Peyer's patch (tissue), 4 donors: ENCODE data around the gene DNM3. TPM values are rescaled to one million over a fixed set of nuclear protein-coding genes. Genes with fewer than 3 reads are reported as not detected.

Experiments
- DNase-seq, 3 donors: peaks; one replicate each; pipeline ENCODE4 v3.0.0-alpha.2; 2017 to 2019
- H3K27ac ChIP-seq, 4 donors: fragments of 200-600 bp; sonication (generic); one replicate each; pipeline ENCODE4 v1.5.1; 2016 to 2019
- H3K27me3 ChIP-seq, 2 donors: fragments of 200-600 bp; sonication (generic); one replicate each; pipeline ENCODE4 v1.5.1; 2019
- H3K36me3 ChIP-seq, 3 donors: fragments of 200-600 bp; sonication (generic); one replicate each; pipeline ENCODE4 v1.5.1; 2016 to 2019
- H3K4me1 ChIP-seq, 4 donors: fragments of 200-600 bp; sonication (generic); one replicate each; pipeline ENCODE4 v1.5.1; 2016 to 2019
- H3K4me3 ChIP-seq, 4 donors: fragments of 200-600 bp; sonication (generic); 1 replicate in 3 of 4; 2 replicates in 1 of 4; pipeline ENCODE4 v1.5.1; 2016 to 2019; ENCODE audit warnings: mild to moderate bottlenecking in 1 of 4
- H3K9me3 ChIP-seq, 4 donors: fragments of 200-600 bp; sonication (generic); one replicate each; pipeline ENCODE4 v1.5.1; 2016 to 2019; ENCODE audit warnings: mild to moderate bottlenecking in 1 of 4
- CTCF ChIP-seq, 6 experiments: fragments of 450-650 bp in 4 of 6; fragments of 200-600 bp in 2 of 6; sonication (generic) in 1 of 6; IDR thresholded peaks; one replicate each; pipeline ENCODE4 v1.5.1; 2017 to 2019; ENCODE audit warnings: antibody characterized with exemption in 6 of 6, mild to moderate bottlenecking in 3 of 6, moderate library complexity in 1 of 6
- POLR2A ChIP-seq, 2 donors: fragments of 450-650 bp; IDR thresholded peaks; one replicate each; pipeline ENCODE4 v1.5.1; 2017; ENCODE audit warnings: antibody characterized with exemption in 2 of 2, mild to moderate bottlenecking in 2 of 2, moderate library complexity in 2 of 2
- total RNA-seq, 4 donors: library from RNA; depleted of rRNA; stranded (reverse); fragments of >200 nt; gene quantifications; one replicate each; pipeline ENCODE4 v1.1.0, GENCODE V29; 2016

DNM3 gene
- total RNA-seq, 4 donors from 2014 or later = 1.4 to 11.6 (median 2.0) TPM

DNA sequence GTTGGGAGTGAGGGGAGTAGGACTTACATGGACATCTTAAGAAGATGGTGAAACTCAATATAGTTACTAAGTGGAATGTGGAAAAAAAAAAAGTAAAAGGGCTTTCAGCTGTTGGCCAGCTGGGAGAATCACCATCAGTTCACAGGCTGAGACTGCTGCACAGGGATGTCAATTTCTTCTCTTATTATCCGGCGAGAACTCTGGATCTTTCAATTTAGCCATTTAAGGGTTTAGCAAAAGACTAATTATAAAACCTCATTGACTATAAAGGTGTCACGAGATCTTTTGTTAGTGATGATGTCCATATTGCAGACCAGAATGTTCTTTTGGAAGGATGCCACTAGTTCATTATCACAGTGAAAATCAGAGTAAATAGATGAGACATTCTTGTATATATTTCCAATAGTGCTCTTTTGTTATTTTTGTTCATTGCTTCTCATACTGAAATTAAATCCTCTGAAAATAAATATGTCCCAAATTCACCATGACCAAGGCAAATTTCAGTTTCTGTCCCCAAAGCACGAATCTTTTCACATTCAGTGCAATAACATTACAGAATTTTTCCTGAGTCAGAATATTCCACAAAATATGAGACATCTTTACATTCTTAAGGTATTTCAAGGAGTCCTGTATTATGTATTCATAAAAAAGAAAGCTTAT, 266.1 kb downstream of the DNM3 start:
- DNase-seq = no peak
- Histone ChIP-seq H3K9me3 (no peaks in the 10 kb centered on the region), H3K27me3 (no peaks in the 10 kb centered on the region), H3K27ac (no peak overlapping the region), H3K4me1 (no peaks in the 10 kb centered on the region), H3K4me3 (no peak overlapping the region), H3K36me3 (no peaks in the 10 kb centered on the region)
- TF ChIP-seq CTCF (IDR thresholded peaks at IDR 0.05) (no peak), POLR2A (IDR thresholded peaks at IDR 0.05) (no peak)

DNA sequence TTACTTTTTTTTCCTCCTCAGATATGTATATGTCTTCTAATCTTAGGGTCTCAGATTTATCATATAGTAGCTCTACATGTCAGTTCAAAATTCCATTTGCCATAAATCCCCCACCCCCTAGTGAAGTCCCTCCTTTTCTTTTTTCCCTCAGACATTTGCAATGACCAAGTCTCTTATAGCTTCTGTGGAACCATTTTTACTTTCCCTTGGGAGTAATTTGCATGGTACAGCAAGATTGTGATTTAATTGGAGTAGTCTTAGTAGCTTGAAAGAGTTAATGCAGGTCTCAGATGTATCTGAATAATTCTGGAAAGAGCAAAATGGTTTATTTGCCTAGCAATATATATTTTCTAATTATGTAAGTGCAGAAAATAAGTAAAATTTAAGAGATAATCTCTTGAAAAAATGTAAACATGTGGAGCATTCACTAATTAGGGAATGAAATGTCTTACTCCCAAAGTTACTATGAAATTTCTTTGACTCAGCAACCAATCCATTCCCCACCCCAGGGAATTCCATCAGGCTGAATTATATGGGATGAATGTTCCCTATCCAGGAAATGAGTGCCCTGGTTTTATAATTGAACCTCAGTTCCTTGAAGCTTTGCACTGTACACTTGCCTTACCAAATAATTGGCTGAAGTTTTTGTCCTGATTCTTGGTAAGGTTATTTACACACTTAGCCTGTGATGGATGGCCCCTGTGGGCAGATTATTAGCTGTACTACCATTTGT, 267.0 kb downstream of the DNM3 start:
- H3K9me3 ChIP-seq = no peaks in the 10 kb centered on the region
- H3K27me3 ChIP-seq = no peaks in the 10 kb centered on the region
- no peak overlapping the region for H3K4me3 ChIP-seq
- H3K27ac ChIP-seq = no peak overlapping the region
- H3K4me1 ChIP-seq = no peaks in the 10 kb centered on the region
- TF ChIP-seq POLR2A (IDR thresholded peaks at IDR 0.05) (no peak), CTCF (IDR thresholded peaks at IDR 0.05) (no peak)
- no peaks in the 10 kb centered on the region for H3K36me3 ChIP-seq
- DNase-seq = no peak

GRCh38 chr1:172109359-172109758, 268.1 kb downstream of the DNM3 start:
- TF ChIP-seq CTCF (IDR thresholded peaks at IDR 0.05) (no peak), POLR2A (IDR thresholded peaks at IDR 0.05) (no peak)
- no peak for DNase-seq

DNA sequence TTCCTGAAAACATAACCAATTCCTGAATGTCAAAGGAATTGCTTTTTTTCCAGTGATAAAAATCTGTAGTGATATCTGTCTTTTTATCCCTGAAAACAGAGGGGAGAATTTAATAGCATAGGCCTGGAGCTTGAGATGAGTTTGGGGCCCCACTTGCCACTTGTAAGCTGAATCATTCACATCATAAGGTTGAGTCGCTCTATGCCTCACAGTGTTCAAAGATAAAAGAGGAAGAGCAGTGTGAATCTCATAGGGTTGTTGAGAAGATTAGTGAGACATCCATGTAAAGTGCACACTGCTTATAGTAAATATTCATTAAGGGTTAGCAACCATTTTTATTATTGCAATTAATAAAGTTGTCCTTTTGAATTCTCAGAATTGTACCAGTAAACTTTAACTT, 271.3 kb downstream of the DNM3 start:
- TF ChIP-seq CTCF (IDR thresholded peaks at IDR 0.05) (no peak), POLR2A (IDR thresholded peaks at IDR 0.05) (no peak)
- Histone ChIP-seq H3K9me3 (no peaks in the 10 kb centered on the region), H3K4me3 (no peak overlapping the region), H3K4me1 (no peaks in the 10 kb centered on the region), H3K36me3 (no peaks in the 10 kb centered on the region), H3K27ac (no peak overlapping the region), H3K27me3 (no peaks in the 10 kb centered on the region)
- DNase-seq = no peak

More at GRCh38 chr1:172109359-172109758, 268.1 kb downstream of the DNM3 start:
- Histone ChIP-seq H3K36me3 (no peaks in the 10 kb centered on the region), H3K4me1 (no peaks in the 10 kb centered on the region), H3K27me3 (no peaks in the 10 kb centered on the region), H3K9me3 (no peaks in the 10 kb centered on the region), H3K27ac (no peak overlapping the region), H3K4me3 (no peak overlapping the region)

DNA sequence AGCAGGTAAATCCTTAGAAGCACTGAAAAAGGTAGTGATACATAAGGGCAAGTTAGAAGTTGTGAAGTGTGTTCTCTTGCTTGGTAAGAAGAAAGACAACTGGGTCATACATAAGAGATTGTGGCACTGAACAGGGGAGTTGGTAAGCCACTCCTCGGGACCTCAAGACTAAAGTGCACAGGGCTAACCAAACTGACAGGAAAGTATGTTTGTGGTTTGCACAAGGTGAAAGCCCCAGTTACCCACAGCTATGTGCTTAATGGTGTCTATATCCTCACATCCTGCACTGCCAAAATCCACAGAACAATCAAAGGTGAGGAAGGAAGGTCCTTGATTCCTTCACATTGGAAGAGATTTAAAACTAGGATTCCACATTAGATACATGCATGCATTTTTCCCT, 276.5 kb downstream of the DNM3 start:
- Histone ChIP-seq H3K9me3 (no peaks in the 10 kb centered on the region), H3K27ac (no peak overlapping the region), H3K36me3 (no peaks in the 10 kb centered on the region), H3K27me3 (no peaks in the 10 kb centered on the region), H3K4me1 (no peaks in the 10 kb centered on the region), H3K4me3 (no peak overlapping the region)
- peak in 1 of 3 donors; percentile 48 for DNase-seq
- TF ChIP-seq POLR2A (IDR thresholded peaks at IDR 0.05) (no peak), CTCF (IDR thresholded peaks at IDR 0.05) (no peak)
